ENCODE measurements around the gene KRT72. TPM values are rescaled to one million over a fixed set of nuclear protein-coding genes. Genes with fewer than 3 reads are reported as not detected.

KRT72 gene
- total RNA-seq, 2 experiments from 2014 or later: 82.2 to 83.4 TPM

DNA sequence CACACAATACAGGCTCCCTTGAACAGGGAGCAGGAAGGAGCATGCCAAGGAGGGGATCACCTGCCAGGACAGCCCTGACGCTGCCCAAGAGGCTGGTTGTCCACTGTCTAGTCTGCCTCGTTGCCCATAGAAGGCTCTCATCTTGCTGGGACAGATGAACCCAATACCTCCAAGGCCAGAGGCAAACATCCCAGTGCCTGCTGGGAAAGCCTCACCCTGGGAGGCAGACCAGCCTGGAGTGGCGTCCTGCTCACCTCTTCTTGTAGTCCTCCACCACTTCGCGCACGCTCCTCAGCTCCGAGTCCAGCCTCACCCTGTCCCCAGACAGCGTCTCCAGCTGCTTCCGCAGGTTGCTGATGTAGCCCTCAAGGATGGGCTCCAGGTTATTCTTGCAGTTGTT, 14.6 kb upstream of the KRT72 start:
- Histone ChIP-seq H3K9me3 (ENCODE audit: control insufficient read depth in 1 of 2, insufficient read depth in 1 of 2, low read length in 2 of 2) (no peaks in the 10 kb centered on the region), H3K27ac (ENCODE audit: low read depth in 1 of 2, low read length in 2 of 2) (peak overlapping the region; percentile 47 to 61), H3K36me3 (ENCODE audit: insufficient read depth, low read length) (peaks cover 3% of the 10 kb centered on the region), H3K4me1 (ENCODE audit: insufficient read depth, low read length) (peaks cover 86% of the 10 kb centered on the region), H3K27me3 (ENCODE audit: control insufficient read depth in 1 of 2, insufficient read depth in 2 of 2, low read length in 2 of 2) (no peaks in the 10 kb centered on the region), H3K4me3 (ENCODE audit: low read length) (no peak overlapping the region)
- TF ChIP-seq, protein P1, sequence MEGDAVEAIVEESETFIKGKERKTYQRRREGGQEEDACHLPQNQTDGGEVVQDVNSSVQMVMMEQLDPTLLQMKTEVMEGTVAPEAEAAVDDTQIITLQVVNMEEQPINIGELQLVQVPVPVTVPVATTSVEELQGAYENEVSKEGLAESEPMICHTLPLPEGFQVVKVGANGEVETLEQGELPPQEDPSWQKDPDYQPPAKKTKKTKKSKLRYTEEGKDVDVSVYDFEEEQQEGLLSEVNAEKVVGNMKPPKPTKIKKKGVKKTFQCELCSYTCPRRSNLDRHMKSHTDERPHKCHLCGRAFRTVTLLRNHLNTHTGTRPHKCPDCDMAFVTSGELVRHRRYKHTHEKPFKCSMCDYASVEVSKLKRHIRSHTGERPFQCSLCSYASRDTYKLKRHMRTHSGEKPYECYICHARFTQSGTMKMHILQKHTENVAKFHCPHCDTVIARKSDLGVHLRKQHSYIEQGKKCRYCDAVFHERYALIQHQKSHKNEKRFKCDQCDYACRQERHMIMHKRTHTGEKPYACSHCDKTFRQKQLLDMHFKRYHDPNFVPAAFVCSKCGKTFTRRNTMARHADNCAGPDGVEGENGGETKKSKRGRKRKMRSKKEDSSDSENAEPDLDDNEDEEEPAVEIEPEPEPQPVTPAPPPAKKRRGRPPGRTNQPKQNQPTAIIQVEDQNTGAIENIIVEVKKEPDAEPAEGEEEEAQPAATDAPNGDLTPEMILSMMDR (IDR thresholded peaks at IDR 0.05): no peak
- intact Hi-C loops (cut with DNase I, micrococcal nuclease): loop anchor here in 1 of 2 experiments (1.0 to 2.0 kb wide), 3 partner anchors 17 to 30 kb away; no protein-coding TSS in a partner anchor
- DNase-seq: no peak
- H3K36me3 Mint-ChIP-seq (ENCODE audit: low read depth): peaks cover 33% of the 10 kb centered on the region
- H3K4me3 Mint-ChIP-seq: peak overlapping the region; percentile 22
- ChIA-PET CTCF (no interaction called here), POLR2A (interaction anchor here (0.9 to 1.6 kb wide), 4 partner anchors 13 to 30 kb away, joined by 3 to 4 read pairs (median 4); no protein-coding TSS in a partner anchor)
- H3K9me3 Mint-ChIP-seq: no peaks in the 10 kb centered on the region
- H3K4me1 Mint-ChIP-seq (ENCODE audit: low read depth): peaks cover 100% of the 10 kb centered on the region
- H3K27ac Mint-ChIP-seq: peak overlapping the region; percentile 89
- ATAC-seq (ENCODE audit: poor library complexity): no peak
- no peaks in the 10 kb centered on the region for H3K27me3 Mint-ChIP-seq

DNA sequence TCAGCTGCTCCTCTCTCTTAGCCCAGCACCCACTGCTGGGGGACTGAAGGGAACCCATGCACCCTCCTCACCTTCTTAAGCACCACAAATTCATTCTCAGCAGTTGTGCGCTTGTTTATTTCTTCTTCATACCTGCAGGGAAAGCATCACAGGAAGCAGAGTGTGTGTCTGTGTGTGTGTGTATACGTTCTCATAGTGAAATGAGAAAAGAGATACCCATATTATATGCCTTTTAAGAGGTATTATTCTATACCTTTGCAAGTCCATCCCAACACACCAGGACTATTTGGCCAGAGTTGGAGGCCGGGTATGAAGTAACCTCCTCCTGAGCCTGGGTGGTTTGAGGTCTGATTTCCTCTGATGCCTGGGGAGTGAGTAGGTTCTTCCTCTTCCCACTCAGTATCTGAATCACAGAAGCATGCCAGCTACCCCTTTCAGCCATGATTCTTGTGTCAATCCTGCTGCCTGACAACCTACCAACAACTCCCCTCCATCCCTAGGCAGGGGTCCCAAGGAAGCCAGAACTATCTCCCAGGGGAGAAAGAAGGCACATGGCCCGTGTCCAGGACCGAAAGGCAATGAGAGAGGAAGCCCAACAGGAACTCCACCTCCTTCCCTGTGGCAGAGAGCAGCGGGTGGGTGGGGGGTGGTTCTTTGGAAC, 14.1 kb upstream of the KRT72 start:
- DNase-seq (peak in 3 of 14 experiments; percentile 11 to 42 (median 35)), ATAC-seq (ENCODE audit: poor library complexity) (peak; percentile 32)
- Histone ChIP-seq H3K9me3 (ENCODE audit: control insufficient read depth in 1 of 2, insufficient read depth in 1 of 2, low read length in 2 of 2) (no peaks in the 10 kb centered on the region), H3K36me3 (ENCODE audit: insufficient read depth, low read length) (peaks cover 3% of the 10 kb centered on the region), H3K4me3 (ENCODE audit: low read length) (no peak overlapping the region), H3K27ac (ENCODE audit: low read depth in 1 of 2, low read length in 2 of 2) (peak overlapping the region; percentile 47 to 61), H3K27me3 (ENCODE audit: control insufficient read depth in 1 of 2, insufficient read depth in 2 of 2, low read length in 2 of 2) (no peaks in the 10 kb centered on the region), H3K4me1 (ENCODE audit: insufficient read depth, low read length) (peaks cover 89% of the 10 kb centered on the region)
- ChIA-PET POLR2A (interaction anchor here (0.9 to 1.6 kb wide), 4 partner anchors 14 to 29 kb away, joined by 3 to 4 read pairs (median 4); no protein-coding TSS in a partner anchor), CTCF (no interaction called here)
- Mint-ChIP-seq H3K4me1 (ENCODE audit: low read depth) (peaks cover 100% of the 10 kb centered on the region), H3K27ac (peak overlapping the region; percentile 89), H3K27me3 (no peaks in the 10 kb centered on the region), H3K36me3 (ENCODE audit: low read depth) (peaks cover 38% of the 10 kb centered on the region), H3K4me3 (peak overlapping the region; percentile 62), H3K9me3 (no peaks in the 10 kb centered on the region)
- TF ChIP-seq, protein P1 (IDR thresholded peaks at IDR 0.05): no peak
- intact Hi-C loops (cut with DNase I, micrococcal nuclease): loop anchor here in 1 of 2 experiments (1.0 to 2.0 kb wide), 3 partner anchors 17 to 30 kb away; no protein-coding TSS in a partner anchor

DNA sequence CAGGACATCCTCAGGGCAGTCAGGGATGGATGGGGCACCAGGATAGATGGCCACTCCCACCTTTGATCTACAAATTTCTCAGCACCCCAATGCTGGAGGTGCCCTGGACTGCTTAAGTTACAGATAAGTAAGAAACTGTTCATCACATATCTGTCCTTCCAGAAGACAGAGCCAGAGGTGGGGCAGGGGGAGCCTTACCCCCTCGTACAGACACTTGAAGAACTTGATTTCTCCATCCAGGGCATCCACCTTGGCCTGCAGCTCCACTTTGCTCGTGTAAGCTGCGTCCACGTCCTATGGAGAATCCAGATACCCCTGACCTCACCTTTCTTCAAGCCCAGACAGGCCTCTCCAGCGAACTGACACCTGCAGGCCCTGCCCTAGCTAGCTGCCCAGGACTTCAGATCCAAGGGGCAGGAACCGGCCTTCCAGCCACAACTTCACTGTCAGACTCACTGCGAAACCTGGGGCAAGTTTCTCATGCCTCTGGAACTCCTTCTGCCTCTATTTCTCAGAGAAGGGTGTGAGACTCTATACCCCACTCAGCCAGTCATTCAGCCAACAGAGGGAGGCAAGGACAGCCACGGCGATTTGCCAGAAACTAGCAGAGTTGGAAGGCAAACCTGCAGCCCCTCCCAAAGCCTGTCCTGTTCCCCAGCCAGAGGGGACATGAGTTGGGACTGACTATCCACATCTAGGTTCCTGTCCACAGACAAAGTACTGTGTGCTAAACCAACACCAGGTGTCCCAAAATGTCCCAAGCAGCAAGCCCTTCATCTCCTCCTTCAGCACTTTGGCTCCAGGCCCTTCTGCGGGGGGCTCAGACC, 13.3 kb upstream of the KRT72 start:
- intact Hi-C loops (cut with DNase I, micrococcal nuclease): loop anchor here (1.0 to 5.0 kb wide), 5 partner anchors 18 to 128 kb away; no protein-coding TSS in a partner anchor
- Mint-ChIP-seq H3K27ac (peak overlapping the region; percentile 89), H3K4me1 (ENCODE audit: low read depth) (peaks cover 99% of the 10 kb centered on the region), H3K9me3 (no peaks in the 10 kb centered on the region), H3K36me3 (ENCODE audit: low read depth) (peaks cover 41% of the 10 kb centered on the region), H3K4me3 (peak overlapping the region; percentile 62), H3K27me3 (no peaks in the 10 kb centered on the region)
- no peaks in the 10 kb centered on the region for H3K9me3 ChIP-seq (ENCODE audit: control insufficient read depth in 1 of 2, insufficient read depth in 1 of 2, low read length in 2 of 2)
- TF ChIP-seq, protein P1 (IDR thresholded peaks at IDR 0.05): no peak
- ChIA-PET CTCF (no interaction called here), POLR2A (interaction anchor here (1.1 to 1.6 kb wide), 3 partner anchors 18 to 30 kb away, joined by 3 to 4 read pairs (median 3); no protein-coding TSS in a partner anchor)
- DNase-seq (no peak), ATAC-seq (ENCODE audit: poor library complexity) (no peak)
- H3K36me3 ChIP-seq (ENCODE audit: insufficient read depth, low read length): peaks cover 3% of the 10 kb centered on the region
- H3K27ac ChIP-seq (ENCODE audit: low read depth in 1 of 2, low read length in 2 of 2): peak overlapping the region; percentile 48 to 61
- H3K4me1 ChIP-seq (ENCODE audit: insufficient read depth, low read length): peaks cover 93% of the 10 kb centered on the region
- no peak overlapping the region for H3K4me3 ChIP-seq (ENCODE audit: low read length)
- H3K27me3 ChIP-seq (ENCODE audit: control insufficient read depth in 1 of 2, insufficient read depth in 2 of 2, low read length in 2 of 2): no peaks in the 10 kb centered on the region
